Body of pancreas (tissue), 4 donors: Measurements from ENCODE around the gene TMEM115.

Experiments used
- CTCF ChIP-seq, 7 experiments: fragments of 450-650 bp in 4 of 7; fragments of 200-600 bp in 3 of 7; sonication (generic) in 3 of 7; IDR thresholded peaks; one replicate each; pipeline ENCODE4 v1.5.1; 2016 to 2019; ENCODE audit warnings: antibody characterized with exemption in 7 of 7
- POLR2A ChIP-seq, 3 donors: fragments of 450-650 bp; IDR thresholded peaks; one replicate each; pipeline ENCODE4 v1.6.1; 2016; ENCODE audit warnings: antibody characterized with exemption in 3 of 3, mild to moderate bottlenecking in 2 of 3

DNA sequence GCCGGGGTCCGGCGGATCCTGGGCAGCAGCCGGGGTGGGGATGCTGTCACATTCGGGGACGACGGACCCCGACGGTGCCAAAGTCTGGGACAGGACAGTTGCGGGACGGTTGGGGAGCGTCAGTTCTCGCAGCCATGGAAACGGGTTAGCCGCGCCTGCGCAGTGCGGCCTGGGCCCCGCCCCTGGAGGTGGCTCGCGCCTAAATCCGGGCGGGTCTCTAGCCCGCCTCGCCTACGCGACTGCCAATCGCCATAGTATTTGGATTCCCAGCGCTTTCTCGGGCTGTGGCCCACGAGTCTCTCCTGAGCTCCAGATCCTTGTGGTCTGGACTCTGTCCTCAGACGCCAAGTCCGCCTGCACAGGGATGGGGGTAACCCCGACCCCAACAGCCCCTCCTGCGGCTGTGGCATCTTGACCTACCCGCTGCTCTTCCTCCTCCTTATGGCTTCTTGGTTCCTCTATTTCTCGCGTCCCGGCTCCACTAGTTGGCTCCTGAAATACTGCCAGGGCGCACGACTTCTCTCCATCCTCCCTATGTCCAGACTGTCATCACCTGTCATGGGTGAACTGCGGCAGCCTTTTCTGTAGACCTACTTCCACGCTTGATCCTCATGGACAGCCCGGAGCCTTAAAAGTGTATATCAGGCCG is 13.6 kb downstream of the TMEM115 start, which contains the start of gene ZMYND10:
- TF ChIP-seq CTCF (IDR thresholded peaks at IDR 0.05) (no peak), POLR2A (IDR thresholded peaks at IDR 0.05) (peak in 1 of 3 donors; percentile 1)
